Kidney (tissue), 14 donors: ENCODE data around the gene CEP250. TPM values are rescaled to one million over a fixed set of nuclear protein-coding genes. Genes with fewer than 3 reads are reported as not detected.
A peak's percentile ranks its signal among the peaks of the same experiment; 100 is the strongest.

ENCODE experiments used
- DNase-seq, 5 donors: peaks; one replicate each; pipeline ENCODE4 v3.0.0-alpha.2; 2013 to 2020
- FAIRE-seq: peaks from 2 replicates; lab custom pipeline; 2012; peaks lifted over from hg19 to GRCh38; lab: Jason Lieb, UNC
- H3K27ac ChIP-seq, 2 donors: one replicate each; pipeline ENCODE4 v1.7.0; 2013; ENCODE audit warnings: low read depth in 2 of 2, low read length in 2 of 2, inconsistent platforms in 1 of 2
- H3K27me3 ChIP-seq: one replicate; pipeline ENCODE4 v1.7.1; 2013; ENCODE audit warnings: low read length, inconsistent platforms; ENCODE audit not compliant: control insufficient read depth, insufficient read depth
- H3K36me3 ChIP-seq, 3 donors: one replicate each; pipeline versions ENCODE4 v1.7.0 to v1.7.1; 2013; ENCODE audit warnings: low read length in 3 of 3, control low read depth in 1 of 3, inconsistent platforms in 1 of 3; ENCODE audit not compliant: insufficient read depth in 3 of 3, control insufficient read depth in 2 of 3
- H3K4me1 ChIP-seq, 3 donors: one replicate each; pipeline versions ENCODE4 v1.7.0 to v1.7.1; 2013; ENCODE audit warnings: low read length in 3 of 3, inconsistent platforms in 1 of 3, low read depth in 1 of 3; ENCODE audit not compliant: control insufficient read depth in 2 of 3, insufficient read depth in 2 of 3
- H3K4me3 ChIP-seq, 3 donors: one replicate each; pipeline versions ENCODE4 v1.7.0 to v1.8.1; 2013; ENCODE audit warnings: low read length in 3 of 3, control low read depth in 1 of 3, inconsistent platforms in 1 of 3
- H3K9ac ChIP-seq, 3 donors: one replicate each; pipeline versions ENCODE4 v1.7.0 to v1.7.1; 2013; ENCODE audit warnings: low read length in 3 of 3, control low read depth in 1 of 3, inconsistent platforms in 1 of 3
- H3K9me3 ChIP-seq, 3 donors: one replicate each; pipeline versions ENCODE4 v1.7.0 to v1.7.1; 2013; ENCODE audit warnings: low read length in 3 of 3, control low read depth in 1 of 3, inconsistent platforms in 1 of 3; ENCODE audit not compliant: control insufficient read depth in 2 of 3, insufficient read depth in 1 of 3
- intact Hi-C: fragments of 100-400 bp; cut with DNase I; formaldehyde crosslinking; loops from one replicate; pipeline ENCODE4 v1.11.1; 2022
- polyA plus RNA-seq: library from polyadenylated mRNA; stranded (reverse); fragments of 350-450 nt; fragmentation: Illumina TruSeq; extraction: RNeasy Lipid Tissue Mini Kit (QIAGEN cat#74804); gene quantifications from one replicate; pipeline ENCODE4 v1.2.3, GENCODE V29; 2014; ENCODE audit warnings: low read depth, low replicate concordance; ENCODE audit not compliant: insufficient read depth
- total RNA-seq: library from RNA; stranded (reverse); fragmentation: NEBNext Ultra II Directional; extraction: Animal tissue kit (Norgen Biotek cat#: 25700); gene quantifications from one replicate; pipeline ENCODE4 v1.2.1, GENCODE V29; 2021
- TF ChIP-seq, protein P1 (sequence below): IDR thresholded peaks from 3 replicates; pipeline ENCODE4 v1.5.1; 2012; ENCODE audit warnings: mild to moderate bottlenecking, moderate library complexity, borderline replicate concordance; ENCODE audit not compliant: insufficient read depth; ENCODE audit errors: extremely low read depth
- donor health status: control.
- donor health status: control.
- donor health status: control.
- donor health status: control.
- donor health status: control.
- donor health status: DM: yes; HTN: yes; CAD: no.
- donor health status: Normal renal cell carcinoma (clear cell type).

Gene CEP250
- total and polyA plus RNA-seq, 2 donors from 2014 or later, result 4.9 to 25.2 TPM

DNA sequence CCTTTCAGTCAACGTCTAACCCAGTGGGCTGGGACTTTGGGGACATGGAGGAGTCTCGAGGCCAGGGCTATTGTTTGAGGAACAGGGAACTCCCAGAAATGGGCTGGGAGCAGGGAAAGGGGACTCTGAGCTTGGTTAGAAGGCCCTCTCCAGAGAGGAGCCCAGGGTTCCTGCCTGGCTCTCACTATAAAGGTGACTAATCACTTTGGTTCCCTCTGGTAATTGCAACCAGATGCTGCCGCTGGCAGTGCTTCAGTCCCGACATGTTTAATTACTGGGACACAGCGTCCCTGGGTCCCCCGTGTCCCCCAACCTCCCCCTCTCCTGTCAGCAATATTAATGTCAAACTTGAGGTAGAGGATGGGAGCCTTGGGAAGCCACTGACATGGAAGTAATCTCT, 12.4 kb upstream of the CEP250 start:
- Histone ChIP-seq H3K4me3 (no peak overlapping the region), H3K36me3 (no peaks in the 10 kb centered on the region), H3K27me3 (no peaks in the 10 kb centered on the region), H3K4me1 (peaks cover 0 to 4% (median 0%) of the 10 kb centered on the region in 3 donors), H3K9me3 (no peaks in the 10 kb centered on the region), H3K9ac (no peak overlapping the region), H3K27ac (no peak overlapping the region)
- DNase-seq (no peak), FAIRE-seq (no peak)
- TF ChIP-seq, protein P1, sequence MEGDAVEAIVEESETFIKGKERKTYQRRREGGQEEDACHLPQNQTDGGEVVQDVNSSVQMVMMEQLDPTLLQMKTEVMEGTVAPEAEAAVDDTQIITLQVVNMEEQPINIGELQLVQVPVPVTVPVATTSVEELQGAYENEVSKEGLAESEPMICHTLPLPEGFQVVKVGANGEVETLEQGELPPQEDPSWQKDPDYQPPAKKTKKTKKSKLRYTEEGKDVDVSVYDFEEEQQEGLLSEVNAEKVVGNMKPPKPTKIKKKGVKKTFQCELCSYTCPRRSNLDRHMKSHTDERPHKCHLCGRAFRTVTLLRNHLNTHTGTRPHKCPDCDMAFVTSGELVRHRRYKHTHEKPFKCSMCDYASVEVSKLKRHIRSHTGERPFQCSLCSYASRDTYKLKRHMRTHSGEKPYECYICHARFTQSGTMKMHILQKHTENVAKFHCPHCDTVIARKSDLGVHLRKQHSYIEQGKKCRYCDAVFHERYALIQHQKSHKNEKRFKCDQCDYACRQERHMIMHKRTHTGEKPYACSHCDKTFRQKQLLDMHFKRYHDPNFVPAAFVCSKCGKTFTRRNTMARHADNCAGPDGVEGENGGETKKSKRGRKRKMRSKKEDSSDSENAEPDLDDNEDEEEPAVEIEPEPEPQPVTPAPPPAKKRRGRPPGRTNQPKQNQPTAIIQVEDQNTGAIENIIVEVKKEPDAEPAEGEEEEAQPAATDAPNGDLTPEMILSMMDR, result no peak
- intact Hi-C loops, result loop anchor here (5.0 kb wide), 1 partner anchor 141 kb away; no protein-coding TSS in a partner anchor

DNA sequence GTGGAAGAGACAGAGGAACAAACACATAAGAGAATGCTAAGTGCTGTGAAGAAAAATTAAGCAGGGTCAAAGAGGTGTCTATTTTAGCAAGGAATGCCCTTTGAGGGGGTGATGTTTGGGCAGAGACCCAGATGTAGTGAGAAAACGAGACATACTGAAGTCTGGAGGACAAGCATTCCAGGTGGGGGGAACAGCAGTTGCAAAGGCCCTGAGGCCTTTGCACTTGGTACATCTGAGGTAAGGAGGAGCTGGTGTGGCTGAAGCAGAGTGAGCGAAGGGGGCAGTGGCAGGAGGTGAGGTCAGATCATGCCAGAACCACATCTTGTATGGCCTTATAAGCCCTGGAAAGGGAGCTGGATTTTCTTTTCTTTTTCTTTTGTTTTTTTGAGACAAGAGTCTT, 11.2 kb upstream of the CEP250 start:
- no peak overlapping the region for H3K4me3 ChIP-seq
- no peaks in the 10 kb centered on the region for H3K36me3 ChIP-seq
- intact Hi-C loops, result loop anchor here (5.0 kb wide), 1 partner anchor 142 kb away; no protein-coding TSS in a partner anchor
- DNase-seq (no peak), FAIRE-seq (no peak)
- TF ChIP-seq, protein P1, result no peak
- no peak overlapping the region for H3K27ac ChIP-seq
- no peaks in the 10 kb centered on the region for H3K27me3 ChIP-seq
- no peaks in the 10 kb centered on the region for H3K9me3 ChIP-seq
- no peaks in the 10 kb centered on the region for H3K4me1 ChIP-seq
- no peak overlapping the region for H3K9ac ChIP-seq

- no peak for DNase-seq
- intact Hi-C loops, result no loop called here
- no peaks in the 10 kb centered on the region for H3K27me3 ChIP-seq
- no peak for FAIRE-seq
- H3K27ac ChIP-seq, result no peak overlapping the region
- TF ChIP-seq, protein P1, result no peak
- H3K4me3 ChIP-seq, result peak overlapping the region in 1 of 3 donors; percentile 29
- H3K4me1 ChIP-seq, result no peaks in the 10 kb centered on the region
- H3K9me3 ChIP-seq, result no peaks in the 10 kb centered on the region
- no peak overlapping the region for H3K9ac ChIP-seq
- H3K36me3 ChIP-seq, result no peaks in the 10 kb centered on the region
These were observed 8.9 kb upstream of the CEP250 start for GRCh38 chr20:35446356-35447078.
